ENCODE measurements around the gene SRSF3. TPM values are rescaled to one million over a fixed set of nuclear protein-coding genes. Genes with fewer than 3 reads are reported as not detected.

SRSF3 gene
- total and polyA plus RNA-seq, 9 of the 15 experiments (the other 6 are each of a cell fraction or from before 2014, with no cell fraction given) = 337 to 1,200 (median 518) TPM

GRCh38 chr6:36594029-36594815 lies at the start of gene SRSF3 (continued):
- TF ChIP-seq HMGXB4 (CRISPR knock-in tag; IDR thresholded peaks at IDR 0.05) (peak; percentile 96), PCBP1 (IDR thresholded peaks at IDR 0.05; ENCODE audit: low read depth, low read length, poor library complexity, severe bottlenecking) (peak; percentile 71), ZNF589 (CRISPR knock-in tag; IDR thresholded peaks at IDR 0.05; ENCODE audit: low read depth) (no peak), ZBTB11 (CRISPR knock-in tag; IDR thresholded peaks at IDR 0.05) (peak in 1 of 3 experiments; percentile 92; a peak in 3 of 6 replicates), PML (IDR thresholded peaks at IDR 0.05; ENCODE audit: low read length) (peak; percentile 99), YY1 (IDR thresholded peaks at IDR 0.05; ENCODE audit: borderline replicate concordance in 1 of 3, control insufficient read depth in 1 of 3, extremely low read depth in 1 of 3, insufficient read depth in 3 of 3, insufficient read length in 1 of 3, insufficient replicate concordance in 2 of 3, low read depth in 1 of 3, low read length in 2 of 3) (peak; percentile 92 to 98 (median 97)), HNRNPUL1 (IDR thresholded peaks at IDR 0.05; ENCODE audit: low read length) (no peak), POLR2A (conservative IDR thresholded peaks at IDR 0.05) (peak; percentile 100), ZSCAN29 (IDR thresholded peaks at IDR 0.05) (0 out of 2 replicates have a peak, but pooled peaks have one; percentile 20), HDGF (IDR thresholded peaks at IDR 0.05) (no peak), ZNF384 (IDR thresholded peaks at IDR 0.05; ENCODE audit: low read depth, low read length) (peak; percentile 28; the same call in 1 of the 2 replicates), MTA3 (IDR thresholded peaks at IDR 0.05; ENCODE audit: borderline replicate concordance) (peak; percentile 100), ZZZ3 (IDR thresholded peaks at IDR 0.05) (peak; percentile 78; the same call in 1 of the 2 replicates), STAT6 (CRISPR knock-in tag; IDR thresholded peaks at IDR 0.05) (peak; percentile 98; the same call in 1 of the 2 replicates), RHOXF2B (CRISPR knock-in tag; conservative IDR thresholded peaks at IDR 0.05) (peak; percentile 85; the same call in 1 of the 2 replicates), CBX1 (IDR thresholded peaks at IDR 0.05; ENCODE audit: low read depth) (peak; percentile 97), SMC3 (conservative IDR thresholded peaks at IDR 0.05; ENCODE audit: insufficient read depth, low read depth, low read length) (no peak)
